ENCODE data around the gene KRTAP4-11. TPM values are rescaled to one million over a fixed set of nuclear protein-coding genes. Genes with fewer than 3 reads are reported as not detected.
"Not testable (repeated sequence)": the region's sequence is repeated elsewhere in the genome, so short reads cannot be mapped to it uniquely, and the experiment has no call there.

Gene KRTAP4-11
- total RNA-seq, 2 experiments from 2014 or later, result not detected

DNA sequence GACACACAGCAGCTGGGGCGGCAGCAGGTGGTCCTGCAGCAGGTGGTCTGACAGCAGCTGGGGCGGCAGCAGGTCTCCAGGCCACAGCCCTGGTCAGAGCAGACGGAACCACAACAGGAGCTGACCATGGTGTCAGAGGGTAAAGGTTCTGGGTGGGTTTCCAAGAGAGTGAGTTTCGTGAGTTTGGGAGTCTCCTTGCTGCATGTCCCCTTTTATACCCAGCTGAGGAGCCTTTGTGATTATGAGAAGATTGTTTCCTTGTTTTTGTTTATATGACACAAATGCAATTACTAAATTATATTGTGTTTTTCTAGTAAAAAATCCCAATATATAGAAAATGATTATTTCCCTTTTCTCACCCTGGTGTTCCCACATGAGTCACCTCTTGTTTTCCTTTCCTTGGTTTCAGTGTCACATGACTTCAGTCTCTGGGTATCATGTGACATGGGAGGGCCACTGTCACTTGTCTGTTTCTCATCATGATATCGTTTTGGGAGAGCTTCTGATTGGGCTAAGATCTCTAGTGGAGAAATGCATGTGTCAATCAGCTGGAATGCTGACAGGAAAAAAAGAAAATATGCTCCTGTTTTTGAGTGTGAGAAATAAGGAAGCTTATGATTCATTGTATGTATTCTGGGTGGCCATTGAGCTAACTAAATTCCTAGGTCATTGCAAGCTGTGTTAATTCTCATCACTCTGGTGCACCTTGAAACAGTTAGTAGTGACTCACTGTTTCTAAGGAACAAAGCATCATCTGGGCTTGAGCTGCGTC, 22.4 kb upstream of the KRTAP4-11 start, which contains the start of gene KRTAP4-6:
TSS of gene KRTAP4-6 (minus strand) at position 185 of the 772 bp plus-strand sequence. CDS start at position 128, 57 bp downstream.
- Mint-ChIP-seq H3K4me3 (no peak within 1 kb of the TSS), H3K36me3 (peaks cover 7% of the 10 kb centered on the region), H3K27me3 (peaks cover 4% of the 10 kb centered on the region), H3K4me1 (no peaks in the 10 kb centered on the region), H3K9me3 (ENCODE audit: low read depth) (peaks cover 19% of the 10 kb centered on the region), H3K27ac (no peak within 1 kb of the TSS)
- DNase-seq, result no peak
- CTCF ChIA-PET, result no interaction called here
- ATAC-seq, result no peak

DNA sequence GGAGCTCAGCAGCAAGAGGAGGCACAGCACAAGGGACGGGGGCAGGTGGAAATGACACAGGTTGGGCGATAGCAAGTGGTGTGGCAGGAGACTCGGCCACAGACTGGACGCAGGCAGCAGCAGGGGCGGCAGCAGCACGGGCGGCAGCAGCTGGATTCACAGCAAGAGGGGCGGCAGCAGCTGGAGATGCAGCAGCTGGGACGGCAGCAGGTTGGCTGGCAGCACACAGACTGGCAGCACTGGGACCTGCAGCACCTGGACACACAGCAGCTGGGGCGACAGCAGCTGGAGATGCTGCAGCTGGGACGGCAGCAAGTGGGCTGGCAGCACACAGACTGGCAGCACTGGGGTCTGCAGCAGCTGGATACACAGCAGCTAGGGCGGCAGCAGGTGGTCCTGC, 21.7 kb upstream of the KRTAP4-11 start:
- H3K4me3 Mint-ChIP-seq, H3K4me1 Mint-ChIP-seq, DNase-seq, H3K27ac Mint-ChIP-seq, H3K36me3 Mint-ChIP-seq, CTCF ChIA-PET, H3K27me3 Mint-ChIP-seq, ATAC-seq: not testable (repeated sequence)
- H3K9me3 Mint-ChIP-seq (ENCODE audit: low read depth), result peaks cover 19% of the 10 kb centered on the region

DNA sequence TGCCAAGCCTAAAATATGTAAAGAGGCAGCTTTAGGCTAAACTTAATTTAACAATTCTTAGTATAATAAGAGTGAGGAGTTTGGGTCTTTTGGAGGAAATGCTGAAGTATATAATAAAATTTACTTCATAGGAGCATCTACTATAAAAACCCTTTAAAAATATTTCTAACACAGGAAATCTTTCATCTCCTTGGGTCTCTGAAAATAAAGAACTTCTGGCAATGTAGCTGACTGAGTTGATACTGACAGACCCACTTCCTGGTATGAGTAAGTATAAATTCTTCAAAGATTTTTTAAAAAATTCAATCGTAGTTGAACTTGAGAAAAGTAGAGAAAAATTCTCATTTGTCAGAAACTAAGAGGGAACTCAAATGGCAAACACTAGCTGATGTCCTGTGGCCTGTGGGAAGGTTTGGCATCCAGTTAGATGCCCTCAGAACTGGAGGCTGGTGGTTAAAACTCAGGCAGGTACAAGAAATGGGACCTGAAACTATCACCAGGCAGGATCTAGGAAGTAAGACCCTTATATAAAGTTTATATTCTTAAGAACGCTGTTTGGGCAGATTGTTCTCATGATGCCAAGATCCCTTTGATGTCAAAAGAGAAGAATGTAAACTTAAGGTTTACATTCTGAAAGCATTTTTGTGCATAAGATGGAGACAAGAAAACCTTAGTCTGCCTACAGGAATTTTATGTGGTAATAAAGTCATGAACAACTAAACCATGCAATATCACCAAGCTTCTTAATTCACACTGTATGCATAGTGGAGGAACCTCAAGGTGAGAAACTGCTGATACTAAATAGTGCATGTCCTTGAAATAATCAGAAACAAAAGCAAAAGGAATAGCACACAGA, 15.9 kb upstream of the KRTAP4-11 start:
- CTCF ChIA-PET, result no interaction called here
- no peak overlapping the region for H3K27ac Mint-ChIP-seq
- no peaks in the 10 kb centered on the region for H3K36me3 Mint-ChIP-seq
- no peak for ATAC-seq
- no peaks in the 10 kb centered on the region for H3K4me1 Mint-ChIP-seq
- no peak for DNase-seq
- peaks cover 3% of the 10 kb centered on the region for H3K9me3 Mint-ChIP-seq (ENCODE audit: low read depth)
- peaks cover 9% of the 10 kb centered on the region for H3K27me3 Mint-ChIP-seq
- H3K4me3 Mint-ChIP-seq, result no peak overlapping the region

DNA sequence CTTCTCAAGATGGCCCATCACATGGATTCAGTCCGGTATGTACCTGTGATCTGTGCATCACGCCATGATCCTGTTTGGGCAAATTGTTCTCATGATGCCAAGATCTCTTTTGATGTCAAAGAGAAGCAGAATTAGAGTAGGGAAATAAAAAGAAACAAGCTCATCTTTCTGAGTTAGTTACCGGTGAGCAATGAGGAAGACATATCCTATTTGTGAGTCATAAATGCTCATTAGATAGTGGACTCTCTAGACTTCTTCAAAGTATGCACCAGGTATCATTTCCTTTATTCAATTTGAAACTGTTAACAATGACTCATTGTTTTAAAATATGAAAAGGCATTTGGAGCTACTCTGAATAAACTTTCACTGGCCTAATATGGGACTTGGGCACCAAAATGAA, 13.8 kb upstream of the KRTAP4-11 start:
- Mint-ChIP-seq H3K4me3 (no peak overlapping the region), H3K27me3 (peaks cover 11% of the 10 kb centered on the region), H3K27ac (no peak overlapping the region), H3K4me1 (no peaks in the 10 kb centered on the region), H3K9me3 (ENCODE audit: low read depth) (no peaks in the 10 kb centered on the region), H3K36me3 (no peaks in the 10 kb centered on the region)
- no peak for DNase-seq
- CTCF ChIA-PET, result no interaction called here
- ATAC-seq, result no peak

DNA sequence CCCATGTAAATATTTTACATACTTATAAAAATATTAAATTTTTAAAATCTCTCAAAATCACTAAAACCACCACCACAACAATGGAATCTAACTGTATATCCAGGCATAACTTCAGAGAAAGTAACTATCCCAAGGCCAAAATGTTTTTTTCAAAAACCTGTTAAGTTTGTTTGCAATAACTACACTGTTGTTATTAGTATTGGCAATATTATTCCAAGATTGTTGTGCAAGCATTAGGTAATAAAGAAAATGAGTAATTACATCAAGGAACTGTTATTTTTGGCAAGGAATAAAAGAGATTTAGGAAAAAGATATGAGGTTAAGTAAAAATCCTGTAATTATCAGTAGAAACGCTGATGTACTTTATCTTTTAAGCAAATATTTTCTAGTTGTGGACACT, 9.2 kb upstream of the KRTAP4-11 start:
- ATAC-seq (no peak), DNase-seq (no peak)
- H3K4me1 Mint-ChIP-seq, result peaks cover 5% of the 10 kb centered on the region
- H3K36me3 Mint-ChIP-seq, result no peaks in the 10 kb centered on the region
- no peak overlapping the region for H3K4me3 Mint-ChIP-seq
- no peak overlapping the region for H3K27ac Mint-ChIP-seq
- H3K9me3 Mint-ChIP-seq (ENCODE audit: low read depth), result peaks cover 2% of the 10 kb centered on the region
- CTCF ChIA-PET, result no interaction called here
- peaks cover 15% of the 10 kb centered on the region for H3K27me3 Mint-ChIP-seq

DNA sequence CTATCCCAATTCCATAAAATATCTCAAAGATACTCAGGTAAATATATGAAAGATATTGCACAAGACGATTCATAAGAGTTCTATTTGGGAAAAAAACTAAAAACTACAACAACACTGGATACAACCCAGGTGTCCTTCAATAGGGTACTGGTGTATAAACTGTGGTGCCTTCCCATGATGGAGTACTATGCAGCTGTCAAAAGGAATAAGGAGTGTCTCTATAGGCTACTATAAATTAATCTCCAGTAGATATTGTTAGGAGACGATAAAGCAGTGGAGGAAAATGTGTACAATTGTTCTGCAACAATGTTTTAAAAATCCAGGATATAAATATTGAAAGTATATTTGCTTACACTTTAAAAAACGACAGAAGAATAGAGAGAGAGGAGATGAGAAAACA, 8.2 kb upstream of the KRTAP4-11 start:
- CTCF ChIA-PET, result no interaction called here
- H3K4me3 Mint-ChIP-seq, result no peak overlapping the region
- H3K27ac Mint-ChIP-seq, result no peak overlapping the region

DNA sequence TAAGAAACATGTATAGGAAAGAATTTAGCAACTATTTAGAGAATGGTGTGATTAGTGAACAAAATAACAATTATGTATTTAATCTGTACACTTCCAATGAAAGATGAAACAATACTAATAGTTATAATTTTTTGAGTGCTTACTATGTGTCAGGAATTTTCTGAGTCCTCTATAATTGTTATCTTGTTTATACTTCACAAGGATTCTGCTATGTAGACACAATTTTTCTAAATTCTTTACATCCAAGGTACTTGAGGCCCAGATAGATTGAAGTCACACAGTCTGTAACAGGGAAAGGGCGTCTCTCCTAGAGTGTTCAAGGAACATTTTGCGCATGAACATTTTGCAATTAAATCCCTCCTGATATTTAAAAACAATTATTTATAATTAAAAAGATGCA, 6.9 kb upstream of the KRTAP4-11 start:
- no peak for DNase-seq
- H3K36me3 Mint-ChIP-seq, result no peaks in the 10 kb centered on the region
- ATAC-seq, result no peak
- H3K9me3 Mint-ChIP-seq (ENCODE audit: low read depth), result peaks cover 2% of the 10 kb centered on the region
- CTCF ChIA-PET, result no interaction called here
- no peak overlapping the region for H3K27ac Mint-ChIP-seq
- peaks cover 10% of the 10 kb centered on the region for H3K4me1 Mint-ChIP-seq
- H3K27me3 Mint-ChIP-seq, result peaks cover 18% of the 10 kb centered on the region
- H3K4me3 Mint-ChIP-seq, result no peak overlapping the region

More for the DNA sequence above, 8.2 kb upstream of the KRTAP4-11 start:
- DNase-seq (no peak), ATAC-seq (no peak)
- no peaks in the 10 kb centered on the region for H3K36me3 Mint-ChIP-seq
- H3K9me3 Mint-ChIP-seq (ENCODE audit: low read depth), result peaks cover 2% of the 10 kb centered on the region
- H3K4me1 Mint-ChIP-seq, result peaks cover 5% of the 10 kb centered on the region
- H3K27me3 Mint-ChIP-seq, result peaks cover 18% of the 10 kb centered on the region

DNA sequence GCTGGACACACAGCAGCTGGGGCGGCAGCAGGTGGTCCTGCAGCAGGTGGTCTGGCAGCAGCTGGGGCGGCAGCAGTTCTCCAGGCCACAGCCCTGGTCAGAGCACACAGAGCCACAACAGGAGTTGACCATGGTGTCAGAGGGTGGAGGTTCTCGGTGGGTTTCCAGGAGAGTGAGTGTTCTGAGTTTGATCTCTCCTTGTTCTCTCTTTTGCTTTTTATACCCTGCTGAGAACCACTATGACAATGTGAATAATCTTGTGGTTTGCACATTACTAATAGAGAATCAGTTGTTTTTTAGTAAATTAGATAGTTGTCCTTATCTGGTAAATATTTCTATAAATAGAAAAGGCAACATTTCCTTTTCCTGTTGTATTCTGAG, 5.8 kb upstream of the KRTAP4-11 start, which contains the start of gene KRTAP4-12:
TSS of gene KRTAP4-12 (minus strand) at position 192 of the 381 bp plus-strand sequence. CDS start at position 132, 60 bp downstream.
- H3K4me1 Mint-ChIP-seq, result peaks cover 11% of the 10 kb centered on the region
- H3K27ac Mint-ChIP-seq; H3K9me3 Mint-ChIP-seq (ENCODE audit: low read depth); H3K4me3 Mint-ChIP-seq; CTCF ChIA-PET; H3K36me3 Mint-ChIP-seq; DNase-seq; ATAC-seq: not testable (repeated sequence)
- H3K27me3 Mint-ChIP-seq, result peaks cover 15% of the 10 kb centered on the region

DNA sequence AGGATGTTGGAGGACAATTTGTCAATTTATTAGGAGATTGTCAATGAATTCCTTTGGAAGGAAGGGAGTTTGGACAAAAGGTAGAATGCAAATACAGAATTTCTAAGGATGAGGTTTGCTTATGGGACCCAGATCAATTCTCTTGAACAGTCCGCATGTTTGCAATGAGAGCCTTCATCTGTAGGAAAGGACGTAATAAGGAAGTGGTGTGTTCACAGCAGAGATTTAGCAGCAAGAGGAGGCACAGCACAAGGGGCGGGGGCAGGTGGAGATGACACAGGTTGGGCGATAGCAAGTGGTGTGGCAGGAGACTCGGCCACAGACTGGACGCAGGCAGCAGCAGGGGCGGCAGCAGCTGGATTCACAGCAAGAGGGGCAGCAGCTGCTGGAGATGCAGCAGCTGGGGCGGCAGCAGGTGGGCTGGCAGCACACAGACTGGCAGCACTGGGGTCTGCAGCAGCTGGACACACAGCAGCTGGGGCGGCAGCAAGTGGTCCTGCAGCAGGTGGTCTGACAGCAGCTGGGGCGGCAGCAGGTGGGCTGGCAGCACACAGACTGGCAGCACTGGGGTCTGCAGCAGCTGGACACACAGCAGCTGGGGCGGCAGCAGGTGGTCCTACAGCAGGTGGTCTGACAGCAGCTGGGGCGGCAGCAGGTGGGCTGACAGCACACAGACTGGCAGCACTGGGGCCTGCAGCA, 5.3 kb upstream of the KRTAP4-11 start:
- ATAC-seq; CTCF ChIA-PET; H3K9me3 Mint-ChIP-seq (ENCODE audit: low read depth); H3K36me3 Mint-ChIP-seq; H3K27ac Mint-ChIP-seq; H3K4me3 Mint-ChIP-seq; DNase-seq: not testable (repeated sequence)
- peaks cover 11% of the 10 kb centered on the region for H3K4me1 Mint-ChIP-seq
- H3K27me3 Mint-ChIP-seq, result peaks cover 15% of the 10 kb centered on the region

DNA sequence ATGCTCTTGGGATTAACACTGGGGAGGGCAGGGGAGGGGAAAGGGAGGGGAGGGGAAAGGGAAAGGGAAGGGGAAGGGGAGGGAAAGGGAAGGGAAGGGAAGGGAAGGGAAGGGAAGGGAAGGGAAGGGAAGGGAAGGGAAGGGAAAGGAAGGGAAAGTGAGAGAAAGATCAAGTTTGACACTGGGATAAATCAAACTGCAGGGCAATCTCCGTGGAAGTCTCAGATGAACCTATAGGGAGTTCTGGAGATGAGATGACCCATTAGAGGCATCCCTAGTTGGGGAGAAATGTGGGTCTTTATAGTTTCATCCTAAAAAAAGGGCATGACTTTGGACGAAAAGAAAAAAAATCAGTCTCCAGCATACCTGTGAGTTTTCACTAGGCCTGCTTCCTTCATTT, 3.6 kb upstream of the KRTAP4-11 start:
- Mint-ChIP-seq H3K4me3 (no peak overlapping the region), H3K27me3 (peaks cover 18% of the 10 kb centered on the region), H3K9me3 (ENCODE audit: low read depth) (peaks cover 2% of the 10 kb centered on the region), H3K36me3 (no peaks in the 10 kb centered on the region), H3K27ac (no peak overlapping the region), H3K4me1 (peaks cover 11% of the 10 kb centered on the region)
- ATAC-seq, result no peak
- DNase-seq, result no peak
- CTCF ChIA-PET, result no interaction called here

DNA sequence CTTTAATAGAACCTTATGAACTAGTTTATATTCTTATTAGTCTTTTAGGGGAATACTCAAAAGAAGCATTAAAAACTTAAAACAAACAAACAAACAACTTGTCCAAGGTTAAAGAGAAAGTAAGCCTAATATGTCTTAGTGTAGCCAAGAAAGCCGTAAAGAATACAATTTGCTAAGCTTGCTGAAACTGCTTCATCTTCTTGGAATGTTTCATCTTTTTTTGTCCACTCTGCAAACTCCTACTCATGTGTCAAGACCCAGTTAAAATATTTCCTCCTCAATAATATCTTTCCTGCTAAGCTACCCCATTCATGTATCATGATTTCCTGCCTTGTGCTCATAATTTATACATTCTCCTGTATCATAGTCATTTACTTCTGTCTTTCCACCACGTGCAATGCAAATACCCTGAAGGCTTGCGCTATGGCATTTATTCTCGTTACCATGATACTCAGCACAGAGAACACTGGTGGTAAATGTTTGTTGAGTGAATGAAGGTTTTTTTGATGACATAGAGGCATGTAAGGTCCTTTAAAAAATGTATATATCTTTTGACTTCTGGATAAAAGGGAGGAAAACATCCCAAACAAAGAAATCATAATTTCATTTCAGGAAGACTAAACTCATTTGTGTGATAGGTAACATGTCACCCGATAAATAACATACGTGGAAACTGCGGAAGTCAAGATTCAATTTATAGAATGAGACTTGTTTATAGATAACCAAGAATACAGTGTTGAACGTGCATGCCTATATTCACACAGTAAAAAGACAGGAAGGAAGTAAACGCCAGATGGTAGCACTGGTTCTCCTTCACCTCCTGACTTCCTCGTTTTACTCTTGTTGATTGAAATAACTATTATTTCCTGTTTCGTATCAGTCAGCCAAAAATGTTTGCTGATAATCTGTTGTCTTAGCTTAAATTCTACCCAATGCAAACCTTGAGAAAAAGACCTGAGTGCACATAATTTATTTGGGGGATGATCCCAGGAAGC, 1.8 kb upstream of the KRTAP4-11 start:
- H3K4me3 Mint-ChIP-seq; H3K4me1 Mint-ChIP-seq; H3K9me3 Mint-ChIP-seq (ENCODE audit: low read depth); H3K27ac Mint-ChIP-seq; DNase-seq; CTCF ChIA-PET; ATAC-seq; H3K36me3 Mint-ChIP-seq: not testable (repeated sequence)
- peaks cover 21% of the 10 kb centered on the region for H3K27me3 Mint-ChIP-seq

DNA sequence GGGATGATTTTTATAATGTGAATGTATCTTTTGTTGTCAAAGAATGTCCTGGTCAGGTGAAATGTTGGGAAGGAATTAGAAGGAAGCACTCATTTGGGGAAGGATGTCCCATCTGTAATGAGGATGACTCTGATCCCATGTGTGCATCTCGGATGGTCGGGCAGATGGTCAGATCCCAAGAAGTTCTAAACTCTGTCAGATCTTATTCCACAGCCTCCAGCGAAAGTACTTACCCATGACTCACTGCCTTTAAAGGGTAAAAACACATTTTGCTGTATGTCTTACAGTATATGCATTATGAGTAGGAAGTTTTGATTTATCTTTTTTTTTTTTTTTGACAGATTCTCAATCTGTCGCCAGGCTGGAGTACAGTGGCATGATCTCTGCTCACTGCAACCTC, 548 bp upstream of the KRTAP4-11 start:
- Mint-ChIP-seq H3K4me1 (peaks cover 7% of the 10 kb centered on the region), H3K9me3 (ENCODE audit: low read depth) (no peaks in the 10 kb centered on the region), H3K36me3 (no peaks in the 10 kb centered on the region), H3K27me3 (peaks cover 21% of the 10 kb centered on the region), H3K27ac (no peak overlapping the region), H3K4me3 (no peak overlapping the region)
- DNase-seq (no peak), ATAC-seq (no peak)
- CTCF ChIA-PET, result no interaction called here
